Breast epithelium (tissue), 3 donors: Measurements from ENCODE around the gene LDLRAD3.

ENCODE experiments used
- CTCF ChIP-seq, 3 donors: fragments of 450-650 bp; IDR thresholded peaks; one replicate each; pipeline ENCODE4 v1.5.1; 2016 to 2017; ENCODE audit warnings: antibody characterized with exemption in 3 of 3, mild to moderate bottlenecking in 3 of 3, moderate library complexity in 3 of 3
- POLR2AphosphoS5 ChIP-seq, 3 donors: sonication (generic); formaldehyde crosslinking; IDR thresholded peaks; one replicate each; pipeline ENCODE4 v1.6.1; 2017; ENCODE audit warnings: antibody characterized with exemption in 3 of 3

- TF ChIP-seq CTCF (IDR thresholded peaks at IDR 0.05) (no peak), POLR2AphosphoS5 (IDR thresholded peaks at IDR 0.05) (peak in 1 of 3 donors; percentile 61)
These were observed 202.6 kb downstream of the LDLRAD3 start for GRCh38 chr11:36146437-36146836.
